GM19043 (cell line): Measurements from ENCODE around the gene KCNC1.

Experiments used
- ATAC-seq: cut with Tn5 transposase; IDR thresholded peaks from one replicate; pipeline ENCODE4 v1.9.1; 2021; ENCODE audit warnings: low read depth; ENCODE audit not compliant: unreplicated experiment

The KCNC1 gene

DNA sequence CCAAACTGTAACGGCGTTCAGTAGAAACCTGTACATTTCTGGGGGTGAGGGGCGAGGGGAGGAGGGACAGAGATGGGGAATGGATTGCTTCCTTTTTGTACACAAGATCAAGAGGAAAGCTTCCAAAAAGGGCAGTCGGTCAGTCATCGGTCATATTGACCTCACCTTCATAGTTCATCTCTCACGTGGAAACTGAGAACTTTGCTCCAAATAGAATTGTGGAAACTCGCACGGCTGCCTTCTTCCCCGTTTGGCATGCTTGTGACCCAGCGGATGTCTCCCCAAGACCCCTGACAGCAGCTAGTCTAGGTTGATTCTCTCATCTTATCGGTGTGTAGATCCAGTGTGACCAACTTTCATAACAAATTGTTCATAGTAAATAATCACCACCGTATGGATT lies 47.6 kb downstream of the KCNC1 start:
- ATAC-seq: no peak

- no peak for ATAC-seq
These were observed 48.2 kb downstream of the KCNC1 start for GRCh38 chr11:17782603-17783337.

DNA sequence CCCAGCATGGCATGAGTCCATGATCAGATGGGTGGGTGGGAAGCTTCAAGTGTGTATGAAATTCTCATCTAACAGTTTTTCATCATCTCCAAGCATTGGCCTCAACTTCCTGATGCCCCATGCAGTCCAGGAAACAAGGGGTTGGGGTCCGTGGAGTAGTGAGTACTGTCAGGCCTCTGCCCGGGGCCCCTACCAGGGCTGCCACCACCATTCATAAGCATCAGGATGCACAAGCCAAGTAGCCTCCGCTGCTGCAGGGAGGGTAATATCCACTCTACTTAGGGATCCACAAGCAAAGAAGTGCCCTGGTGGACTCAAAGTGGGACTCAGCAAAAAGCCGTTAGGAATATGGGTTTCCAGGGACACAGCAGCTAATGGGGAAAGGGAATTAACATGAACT lies 49.3 kb downstream of the KCNC1 start:
- ATAC-seq: no peak

DNA sequence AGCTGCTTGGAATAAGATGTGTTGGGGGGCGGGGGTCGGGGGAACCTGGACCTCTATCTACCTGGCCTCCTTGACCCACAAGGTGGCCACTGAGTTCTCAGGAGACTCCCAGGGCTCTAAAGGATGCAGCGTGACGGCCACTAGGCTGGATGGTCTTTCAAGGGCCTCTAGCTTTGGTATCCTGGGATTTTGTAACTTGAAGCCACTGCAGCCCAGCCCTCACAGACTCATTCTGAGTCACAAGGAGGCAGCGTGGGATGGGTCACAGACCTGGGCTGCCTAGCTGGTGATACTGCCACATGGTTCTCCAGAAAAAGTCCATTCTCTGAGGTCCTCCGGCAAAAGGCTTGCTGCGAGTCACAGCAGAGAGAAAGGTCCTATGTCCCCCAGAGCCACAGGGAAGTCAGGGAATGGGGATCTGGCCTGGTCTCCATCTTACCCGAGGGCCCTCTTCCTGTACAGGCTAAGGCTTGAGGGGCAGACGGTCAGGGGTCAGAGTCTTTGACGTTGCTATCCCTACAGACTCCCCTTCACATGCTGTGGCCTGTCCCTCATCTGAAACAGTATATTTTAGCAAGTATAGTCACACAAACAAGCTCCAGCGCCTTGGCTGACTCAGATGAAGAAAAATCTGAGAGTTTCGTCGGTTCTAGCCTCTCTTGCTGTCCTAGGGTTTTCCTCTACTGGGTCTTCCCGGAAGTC lies 52.4 kb downstream of the KCNC1 start:
- no peak for ATAC-seq

DNA sequence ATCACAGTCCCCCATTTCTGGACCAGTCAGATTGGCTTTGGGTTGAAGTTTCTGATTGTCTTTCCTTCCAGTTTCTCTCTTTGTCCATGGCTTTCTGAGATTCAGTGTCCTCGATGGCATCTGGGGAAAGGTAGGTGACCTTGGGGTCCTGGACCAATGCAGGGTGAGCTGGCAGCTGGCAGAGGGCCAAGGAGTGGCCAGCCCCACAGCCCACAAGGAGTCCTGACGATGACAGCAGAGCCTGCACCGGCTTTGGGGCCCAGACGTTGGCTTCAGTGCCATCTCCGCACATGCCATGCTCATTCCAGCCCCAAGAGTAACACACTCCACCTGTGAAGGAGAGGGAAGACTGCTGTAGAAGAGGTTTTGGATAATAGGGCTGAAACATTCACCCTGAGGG lies 53.5 kb downstream of the KCNC1 start:
- ATAC-seq: no peak

DNA sequence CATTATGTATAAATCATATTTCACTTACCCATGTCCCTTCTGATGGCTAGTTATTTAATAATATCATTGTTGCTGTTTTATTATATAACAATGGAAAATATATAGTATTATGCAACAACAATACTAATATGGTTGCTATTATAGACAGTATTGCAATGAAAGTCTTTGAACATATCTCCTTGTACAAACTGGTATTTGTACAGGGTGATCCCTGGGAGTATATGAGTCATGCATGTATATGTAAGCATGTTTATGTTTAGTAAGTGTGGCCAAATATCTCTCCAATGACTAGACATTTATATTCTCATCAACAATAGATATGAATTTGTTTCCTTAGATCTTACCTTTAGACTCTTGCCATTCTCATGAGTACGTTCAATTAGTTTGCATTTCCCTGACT lies 55.9 kb downstream of the KCNC1 start:
- ATAC-seq: no peak

- ATAC-seq: no peak
These were observed 56.6 kb downstream of the KCNC1 start for GRCh38 chr11:17791144-17791543.

- no peak for ATAC-seq
These were observed 57.6 kb downstream of the KCNC1 start for GRCh38 chr11:17792161-17792560.

GRCh38 chr11:17793642-17794170 lies 59.1 kb downstream of the KCNC1 start:
- no peak for ATAC-seq

DNA sequence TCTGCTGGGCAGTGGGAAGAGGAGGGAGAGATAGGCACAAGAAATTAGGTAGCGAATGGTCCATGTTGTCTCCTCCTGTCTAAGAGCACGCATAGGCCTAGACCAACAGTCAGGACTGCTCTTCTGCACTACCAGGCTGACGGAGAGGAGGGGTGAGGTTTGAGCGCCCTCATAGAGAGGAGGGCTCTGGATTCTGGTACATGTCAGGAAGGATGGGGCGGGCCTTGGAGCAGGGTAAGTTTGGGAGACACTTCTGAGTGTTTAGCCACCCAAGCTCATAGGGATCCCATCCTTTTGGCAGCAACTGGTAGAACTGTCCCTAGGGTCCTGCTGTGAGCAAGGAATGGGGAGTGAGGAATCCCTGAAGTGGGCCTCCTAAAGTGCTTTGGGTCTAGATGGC lies 60.4 kb downstream of the KCNC1 start:
- ATAC-seq: no peak

DNA sequence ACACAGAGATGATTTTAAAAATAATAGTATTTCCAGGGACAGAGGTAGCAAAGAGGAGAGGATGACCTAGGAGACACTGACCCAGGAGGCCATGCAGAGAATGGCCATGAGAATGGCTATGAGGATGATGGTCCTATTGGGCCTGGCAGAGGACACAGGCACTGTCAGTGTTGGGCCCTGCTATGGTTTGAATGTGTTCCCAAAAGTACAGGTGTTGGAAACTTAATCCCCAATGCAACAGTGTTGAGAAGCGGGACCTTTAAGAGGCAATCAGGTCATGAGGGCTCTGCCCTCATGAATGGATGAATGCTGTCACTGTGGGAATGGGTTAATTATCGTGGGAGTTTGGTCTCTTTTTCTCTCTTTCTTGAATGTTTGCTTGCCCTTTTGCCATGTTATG lies 61.6 kb downstream of the KCNC1 start:
- ATAC-seq: no peak

DNA sequence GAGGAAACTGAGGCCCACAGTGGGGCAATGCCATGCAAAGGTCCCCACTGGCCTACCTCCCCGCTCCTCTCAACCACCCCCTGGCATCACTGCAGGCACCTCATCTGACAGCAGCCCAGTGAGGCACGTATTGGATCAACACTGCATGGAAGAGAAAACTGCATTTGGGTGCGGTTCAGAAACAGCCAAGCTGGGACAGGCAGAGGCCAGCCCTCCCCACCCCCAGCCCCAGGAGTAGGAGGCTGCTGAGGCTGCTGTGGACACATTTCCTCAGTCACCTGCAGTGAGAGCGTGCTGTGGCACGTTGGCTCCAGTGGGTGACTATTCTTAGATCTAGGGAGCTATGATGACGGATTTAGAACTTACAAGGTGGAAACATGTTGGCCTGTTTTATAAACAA lies 63.7 kb downstream of the KCNC1 start:
- ATAC-seq: no peak

DNA sequence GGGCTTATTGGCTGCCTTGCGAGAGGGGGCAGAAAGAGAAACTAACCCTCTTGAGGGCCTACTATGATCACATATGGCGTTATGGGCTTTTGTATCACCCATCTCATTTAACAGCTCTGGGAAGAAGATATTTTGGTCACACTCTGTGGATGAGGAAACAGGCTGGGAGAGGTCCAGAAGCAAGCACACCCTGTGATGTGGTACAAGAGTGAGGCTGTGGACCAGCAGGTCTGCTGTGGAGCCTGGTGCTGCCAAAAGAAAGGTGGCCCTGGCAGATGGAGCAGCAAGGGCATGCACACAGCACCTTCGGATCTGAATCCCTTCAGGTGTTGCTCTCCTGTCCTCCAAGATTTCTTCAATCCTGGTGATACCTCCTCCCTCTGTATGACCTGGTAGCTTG lies 64.1 kb downstream of the KCNC1 start:
- ATAC-seq: no peak

GRCh38 chr11:17799147-17799546 lies 64.6 kb downstream of the KCNC1 start:
- no peak for ATAC-seq

DNA sequence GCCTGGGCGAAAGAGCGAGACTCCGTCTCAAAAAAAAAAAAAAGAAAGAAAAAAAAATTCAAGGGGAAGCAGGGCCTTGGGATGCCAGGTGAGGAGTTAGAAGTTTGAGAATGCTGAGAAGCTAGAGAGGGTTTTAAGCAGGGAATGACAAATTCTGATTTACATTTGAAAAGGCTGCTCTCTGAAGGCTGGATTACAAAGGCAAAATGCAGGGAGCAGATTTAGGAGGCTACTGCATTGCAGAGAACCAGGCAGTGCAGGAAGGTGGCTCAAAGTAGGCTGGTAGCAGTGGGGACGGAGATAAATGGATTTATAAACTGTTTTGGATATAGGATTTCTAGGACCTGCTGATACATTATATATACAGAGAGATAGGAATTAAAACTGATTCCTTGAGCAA lies 66.6 kb downstream of the KCNC1 start:
- no peak for ATAC-seq

GRCh38 chr11:17802491-17802890 lies 67.9 kb downstream of the KCNC1 start:
- no peak for ATAC-seq

GRCh38 chr11:17803754-17804334 lies 69.3 kb downstream of the KCNC1 start:
- ATAC-seq: no peak

GRCh38 chr11:17805043-17805442 lies 70.5 kb downstream of the KCNC1 start:
- ATAC-seq: no peak

DNA sequence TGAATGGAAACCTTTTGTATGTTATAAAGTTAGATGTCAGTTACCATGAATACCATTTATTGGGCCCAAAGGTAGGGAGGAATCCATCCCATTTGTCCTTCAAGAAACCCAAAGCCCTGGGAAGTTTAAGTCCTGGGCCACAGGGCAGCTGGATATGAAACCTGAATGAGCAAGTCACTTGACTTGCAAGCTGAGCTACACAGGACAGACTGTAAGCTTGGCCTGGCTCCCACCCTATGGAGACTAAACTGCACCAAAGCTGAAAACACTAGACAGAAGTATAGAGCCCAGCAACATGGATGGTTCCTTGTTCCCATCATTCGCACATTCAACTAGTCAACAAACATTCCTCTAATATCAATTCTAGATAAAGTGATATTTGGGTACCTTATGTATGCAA lies 71.3 kb downstream of the KCNC1 start:
- no peak for ATAC-seq

DNA sequence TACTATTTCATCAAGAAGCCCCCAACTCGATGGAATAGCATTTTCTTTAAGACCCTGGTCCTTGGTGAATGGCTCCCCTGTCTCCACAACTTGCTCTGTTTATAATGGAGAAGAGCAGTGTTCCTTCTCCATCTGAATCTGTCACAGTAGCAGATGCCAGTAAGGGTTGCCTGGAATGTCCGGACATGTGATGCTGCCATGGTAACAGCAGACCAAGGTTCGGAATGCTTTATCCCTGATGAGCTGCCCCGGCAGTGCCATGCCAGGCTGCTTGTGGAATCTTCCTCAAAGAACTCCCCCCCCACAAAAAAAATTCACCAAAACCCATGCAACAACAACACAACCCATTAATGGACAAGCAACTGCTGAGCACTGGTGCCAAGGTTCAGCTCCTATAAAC lies 72.5 kb downstream of the KCNC1 start:
- ATAC-seq: no peak

- no peak for ATAC-seq
These were observed 75.5 kb downstream of the KCNC1 start for GRCh38 chr11:17810041-17810440.

- no peak for ATAC-seq
These were observed 76.2 kb downstream of the KCNC1 start for GRCh38 chr11:17810746-17811145.
